IMR-90 (cell line): ENCODE data around the gene NEGR1. TPM values are rescaled to one million over a fixed set of nuclear protein-coding genes. Genes with fewer than 3 reads are reported as not detected.

Experiments used
- ATAC-seq: fragments of 200-7000 bp; cut with Tn5 transposase; 2 replicates; pipeline ENCODE4 v1.9.1; 2020; ENCODE audit warnings: low read depth, mild to moderate bottlenecking, moderate library complexity
- BruUV-seq: library from RNA; stranded (reverse); fragments of 400-500 nt; replicated peaks from 2 replicates; lab custom pipeline; 2021; lab: Mats Ljungman, UMichigan
- CTCF ChIA-PET: fragments of 300-600 bp; formaldehyde crosslinking; extraction: SDS; loops from one replicate; lab custom pipeline; 2021; ENCODE audit warnings: antibody characterized with exemption; lab: Yijun Ruan, JAX
- POLR2A ChIA-PET: fragments of 300-600 bp; sonication (Branson Sonifier 250); formaldehyde crosslinking; loops from one replicate; lab custom pipeline; 2022; ENCODE audit warnings: antibody characterized with exemption; ENCODE audit not compliant: unreplicated experiment; lab: Charles Lee
- DNase-seq: peaks from one replicate; pipeline ENCODE4 v3.0.0; 2013
- H2AFZ ChIP-seq: replicated peaks from 2 replicates; pipeline ENCODE3; 2013; ENCODE audit warnings: low read length, mild to moderate bottlenecking; ENCODE audit not compliant: poor library complexity
- H2AK5ac ChIP-seq: 2 replicates; pipeline ENCODE4 v1.6.1; 2013; ENCODE audit warnings: low read depth, low read length, inconsistent platforms
- H2AK9ac ChIP-seq: replicated peaks from 2 replicates; pipeline ENCODE3; 2013; ENCODE audit warnings: mild to moderate bottlenecking, low read depth, low read length, moderate library complexity; ENCODE audit not compliant: poor library complexity
- H2BK120ac ChIP-seq: 2 replicates; pipeline ENCODE4 v1.6.1; 2013; ENCODE audit warnings: low read depth, low read length, inconsistent platforms
- H2BK15ac ChIP-seq: 3 replicates; pipeline ENCODE4 v1.6.1; 2013; ENCODE audit warnings: low read depth, low read length, inconsistent platforms
- H2BK20ac ChIP-seq: 2 replicates; pipeline ENCODE4 v1.6.1; 2013; ENCODE audit warnings: low read depth, mild to moderate bottlenecking, inconsistent platforms, low read length, moderate library complexity
- H2BK5ac ChIP-seq: 2 replicates; pipeline ENCODE4 v1.6.1; 2013; ENCODE audit warnings: mild to moderate bottlenecking, low read depth, low read length, inconsistent platforms; ENCODE audit not compliant: poor library complexity, severe bottlenecking
- H3K14ac ChIP-seq: replicated peaks from 2 replicates; pipeline ENCODE4 v1.6.1; 2013; ENCODE audit warnings: low read depth, low read length, inconsistent platforms
- H3K18ac ChIP-seq: 2 replicates; pipeline ENCODE4 v1.6.1; 2013; ENCODE audit warnings: low read depth, low read length, control low read depth
- H3K23ac ChIP-seq: 2 replicates; pipeline ENCODE4 v1.6.1; 2013; ENCODE audit warnings: low read depth, low read length, inconsistent platforms
- H3K27ac ChIP-seq: 2 replicates; pipeline ENCODE4 v1.5.1; 2013; ENCODE audit warnings: mild to moderate bottlenecking, control low read depth, low read length; ENCODE audit not compliant: insufficient read depth
- H3K27me3 ChIP-seq: 2 replicates; pipeline ENCODE4 v1.6.1; 2013; ENCODE audit warnings: low read length; ENCODE audit not compliant: control insufficient read depth, insufficient read depth
- H3K36me3 ChIP-seq: 2 replicates; pipeline ENCODE4 v1.6.1; 2013; ENCODE audit warnings: low read length, mixed read lengths; ENCODE audit not compliant: control insufficient read depth, insufficient read depth
- H3K4ac ChIP-seq: 2 replicates; pipeline ENCODE4 v1.6.1; 2013; ENCODE audit warnings: low read depth, low read length, inconsistent platforms
- H3K4me1 ChIP-seq: 2 replicates; pipeline ENCODE4 v1.6.1; 2013; ENCODE audit warnings: low read length, mixed read lengths; ENCODE audit not compliant: control insufficient read depth, insufficient read depth
- H3K4me2 ChIP-seq: 2 replicates; pipeline ENCODE4 v1.6.1; 2013; ENCODE audit warnings: low read depth, mild to moderate bottlenecking, control low read depth, low read length, moderate library complexity
- H3K4me3 ChIP-seq: 2 replicates; pipeline ENCODE4 v1.5.1; 2013; ENCODE audit warnings: low read depth, mild to moderate bottlenecking, control low read depth, low read length, moderate library complexity; ENCODE audit not compliant: insufficient read depth
- H3K56ac ChIP-seq: 2 replicates; pipeline ENCODE4 v1.6.1; 2013; ENCODE audit warnings: low read length, inconsistent platforms; ENCODE audit not compliant: insufficient read depth; ENCODE audit errors: extremely low read depth
- H3K79me1 ChIP-seq, 2 experiments: 2 replicates each; pipeline ENCODE4 v1.6.1; 2013; ENCODE audit warnings: low read length in 2 of 2, inconsistent platforms in 1 of 2, low read depth in 1 of 2
- H3K9ac ChIP-seq: 2 replicates; pipeline ENCODE4 v1.6.1; 2013; ENCODE audit warnings: low read depth, low read length, control low read depth
- H3K9me1 ChIP-seq: 2 replicates; pipeline ENCODE4 v1.6.1; 2013; ENCODE audit warnings: low read length, inconsistent platforms; ENCODE audit not compliant: insufficient read depth
- H3K9me3 ChIP-seq: 2 replicates; pipeline ENCODE4 v1.6.1; 2013; ENCODE audit warnings: low read length; ENCODE audit not compliant: control insufficient read depth, insufficient read depth
- H4K20me1 ChIP-seq: 2 replicates; pipeline ENCODE4 v1.6.1; 2013; ENCODE audit warnings: low read length, inconsistent platforms; ENCODE audit not compliant: insufficient read depth
- H4K5ac ChIP-seq: 2 replicates; pipeline ENCODE4 v1.6.1; 2013; ENCODE audit warnings: mild to moderate bottlenecking, low read depth, low read length, control low read depth
- H4K8ac ChIP-seq, 2 experiments: 2 replicates each; pipeline ENCODE4 v1.6.1; 2013; ENCODE audit warnings: low read depth in 2 of 2, low read length in 2 of 2, control low read depth in 1 of 2, inconsistent platforms in 1 of 2
- H4K91ac ChIP-seq: 2 replicates; pipeline ENCODE4 v1.6.1; 2013; ENCODE audit warnings: low read depth, low read length, inconsistent platforms; ENCODE audit not compliant: insufficient read depth
- BHLHE40 ChIP-seq: fragments of 150-350 bp; IDR thresholded peaks from 2 replicates; pipeline ENCODE4 v1.6.1; 2016; ENCODE audit warnings: mild to moderate bottlenecking, low read depth, low read length
- CEBPB ChIP-seq: IDR thresholded peaks from 2 replicates; pipeline ENCODE4 v1.6.1; 2012; ENCODE audit warnings: low read depth, low read length, improper control_type of control experiment
- CHD1 ChIP-seq: IDR thresholded peaks from 2 replicates; pipeline ENCODE4 v1.6.1; 2012; ENCODE audit warnings: low read depth, low read length, improper control_type of control experiment
- ELK1 ChIP-seq: fragments of 150-350 bp; IDR thresholded peaks from 2 replicates; pipeline ENCODE4 v1.6.1; 2016; ENCODE audit warnings: low read depth, mild to moderate bottlenecking, low read length, moderate library complexity, borderline replicate concordance
- FOS ChIP-seq: fragments of 150-350 bp; IDR thresholded peaks from 2 replicates; pipeline ENCODE4 v1.6.1; 2016; ENCODE audit warnings: low read depth, low read length
- MAFK ChIP-seq: IDR thresholded peaks from 2 replicates; pipeline ENCODE4 v1.6.1; 2012; ENCODE audit warnings: low read depth, low read length, improper control_type of control experiment
- MXI1 ChIP-seq: IDR thresholded peaks from 2 replicates; pipeline ENCODE4 v1.6.1; 2012; ENCODE audit warnings: low read depth, mild to moderate bottlenecking, low read length, moderate library complexity, borderline replicate concordance
- NFE2L2 ChIP-seq: fragments of 150-350 bp; IDR thresholded peaks from 2 replicates; pipeline ENCODE4 v1.6.1; 2016; ENCODE audit warnings: low read depth, mild to moderate bottlenecking, low read length
- POLR2A ChIP-seq: IDR thresholded peaks from 2 replicates; pipeline ENCODE4 v1.6.1; 2012; ENCODE audit warnings: mild to moderate bottlenecking, low read depth, low read length
- RAD21 ChIP-seq: IDR thresholded peaks from 2 replicates; pipeline ENCODE4 v1.6.1; 2012; ENCODE audit warnings: low read length, improper control_type of control experiment
- RCOR1 ChIP-seq: IDR thresholded peaks from 2 replicates; pipeline ENCODE4 v1.6.1; 2012; ENCODE audit warnings: mild to moderate bottlenecking, low read length, improper control_type of control experiment; ENCODE audit not compliant: insufficient replicate concordance
- RFX5 ChIP-seq: IDR thresholded peaks from 2 replicates; pipeline ENCODE4 v1.8.0; 2012; ENCODE audit warnings: low read depth, mild to moderate bottlenecking, low read length, moderate library complexity
- SMC3 ChIP-seq: fragments of 150-350 bp; IDR thresholded peaks from 2 replicates; pipeline ENCODE4 v1.6.1; 2016; ENCODE audit warnings: low read depth, mild to moderate bottlenecking, antibody characterized with exemption, low read length, moderate library complexity
- USF2 ChIP-seq: fragments of 150-350 bp; IDR thresholded peaks from 2 replicates; pipeline ENCODE4 v1.6.1; 2017; ENCODE audit warnings: mild to moderate bottlenecking, antibody characterized with exemption, low read length, low read depth
- WGBS, 2 experiments: methylation state at CpG; one replicate each; pipeline versions ENCODE4 v1.1.5 to v1.1.7; 2013; ENCODE audit warnings: missing lambda C conversion rate in 2 of 2; ENCODE audit not compliant: insufficient read length in 1 of 2; ENCODE audit errors: extremely low coverage in 2 of 2; 5-methylcytosine and 5-hydroxymethylcytosine counted together
- dilution Hi-C: fragments of 300-500 bp; cut with HindIII; formaldehyde crosslinking; loops from one replicate; pipeline ENCODE4 v1.14.3; 2018; ENCODE audit warnings: low sequenced_read_pairs; ENCODE audit not compliant: unreplicated experiment
- in situ Hi-C: fragments of 300-500 bp; cut with MboI; formaldehyde crosslinking; loops from 3 replicates; pipeline ENCODE4 v1.14.3; 2019; ENCODE audit warnings: low sequenced_read_pairs, inconsistent platforms, mixed read lengths
- intact Hi-C: fragments of 100-400 bp; cut with micrococcal nuclease; formaldehyde crosslinking; loops from 2 replicates; pipeline ENCODE4 v1.10.0; 2022
- polyA plus RNA-seq, 3 experiments: library from polyadenylated mRNA; depleted of rRNA; stranded (reverse); fragments of >200 nt; gene quantifications; 2 replicates each; pipeline ENCODE4 v1.2.3, GENCODE V29; 2012; ENCODE audit warnings: low replicate concordance in 1 of 3
- total RNA-seq: library from RNA; depleted of rRNA; stranded (reverse); fragments of >200 nt; gene quantifications from 2 replicates; pipeline ENCODE4 v1.2.3, GENCODE V29; 2012

Gene NEGR1
- total and polyA plus RNA-seq, 2 of the 4 experiments (the other 2 are of a cell fraction), result 5.1 to 9.1 TPM

- in situ Hi-C loops (no loop called here), dilution Hi-C loops (no loop called here), intact Hi-C loops (no loop called here)
- no peak overlapping the region for H3K9ac ChIP-seq
- H3K9me1 ChIP-seq, result no peaks in the 10 kb centered on the region
- WGBS, 2 experiments, result no CpG with 5 or more reads among the region's 4 CpGs
- H2AK9ac ChIP-seq, result no peak overlapping the region
- H3K14ac ChIP-seq, result no peak overlapping the region
- H3K27ac ChIP-seq, result no peak overlapping the region
- H2BK20ac ChIP-seq, result no peak overlapping the region
- no peak overlapping the region for H2BK120ac ChIP-seq
- no peak overlapping the region for H3K4ac ChIP-seq
- no peak overlapping the region for H3K56ac ChIP-seq
- H4K8ac ChIP-seq, result no peak overlapping the region; a peak in 1 of 4 replicates
- no peak overlapping the region for H4K91ac ChIP-seq
- H4K5ac ChIP-seq, result no peak overlapping the region
- H4K20me1 ChIP-seq, result no peaks in the 10 kb centered on the region
- H3K4me3 ChIP-seq, result no peak overlapping the region
- no peak overlapping the region for H2BK5ac ChIP-seq
- H3K4me2 ChIP-seq, result no peak overlapping the region
- no peaks in the 10 kb centered on the region for H3K36me3 ChIP-seq
- no peak overlapping the region for H2AFZ ChIP-seq
- no peak for TF ChIP-seq MAFK
- TF ChIP-seq NFE2L2, result no peak
- TF ChIP-seq MXI1, result no peak
- TF ChIP-seq FOS, result no peak
- no peak for TF ChIP-seq CEBPB
- no peak for TF ChIP-seq POLR2A
- no peak for TF ChIP-seq ELK1
- TF ChIP-seq RCOR1, result no peak
- no peak for TF ChIP-seq RAD21
- TF ChIP-seq SMC3, result no peak
- TF ChIP-seq BHLHE40, result no peak
- TF ChIP-seq CHD1, result no peak
- TF ChIP-seq RFX5, result no peak
- TF ChIP-seq USF2, result no peak
- CTCF ChIA-PET, result no interaction called here
- H2AK5ac ChIP-seq, result no peak overlapping the region
- no peak overlapping the region for H3K18ac ChIP-seq
- BruUV-seq, result no TSS peak
- POLR2A ChIA-PET, result no interaction called here
- ATAC-seq, result no peak
- H3K79me1 ChIP-seq, result no peaks in the 10 kb centered on the region; a peak in 1 of 4 replicates
- peaks cover 2% of the 10 kb centered on the region for H3K4me1 ChIP-seq
- no peak for DNase-seq
- H3K27me3 ChIP-seq, result no peaks in the 10 kb centered on the region
- no peak overlapping the region for H3K23ac ChIP-seq
- H2BK15ac ChIP-seq, result no peak overlapping the region
- H3K9me3 ChIP-seq, result peaks cover 2% of the 10 kb centered on the region; the same call in 1 of the 2 replicates
Observed at GRCh38 chr1:71657891-71658679, 624.3 kb downstream of the NEGR1 start.
